ENCODE data around the gene NDUFB8. TPM values are rescaled to one million over a fixed set of nuclear protein-coding genes. Genes with fewer than 3 reads are reported as not detected.

Gene NDUFB8
- total RNA-seq, 4 donors from 2014 or later = 122 to 229 (median 167) TPM

DNA sequence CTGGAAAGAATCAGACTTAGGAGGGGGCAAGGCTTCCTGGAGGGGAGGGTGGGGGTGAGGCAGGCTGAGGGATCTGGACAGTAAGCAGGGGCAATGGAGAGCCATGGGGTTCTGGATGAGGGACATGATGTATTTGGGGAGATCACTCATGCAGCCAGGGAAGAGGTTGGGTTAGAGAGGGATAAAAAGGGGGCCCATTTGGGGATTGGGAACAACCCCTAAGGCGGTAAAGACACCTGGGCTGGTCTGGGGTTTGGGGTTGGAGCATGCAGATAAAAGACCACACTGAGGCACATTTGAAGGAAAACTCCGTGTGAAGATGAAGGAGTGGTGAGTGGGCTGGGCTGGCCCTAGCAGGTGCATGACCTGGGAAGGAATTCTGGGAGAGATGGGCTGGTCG, 36.9 kb upstream of the NDUFB8 start:
- peak in 1 of 3 donors; percentile 26 for DNase-seq
- H3K27ac ChIP-seq = no peak overlapping the region
- H3K27me3 ChIP-seq = peaks cover 0 to 8% of the 10 kb centered on the region in 2 donors
- peaks cover 0 to 9% (median 4%) of the 10 kb centered on the region in 4 donors for H3K4me1 ChIP-seq
- no peaks in the 10 kb centered on the region for H3K9me3 ChIP-seq
- H3K36me3 ChIP-seq = no peaks in the 10 kb centered on the region
- TF ChIP-seq POLR2A (IDR thresholded peaks at IDR 0.05) = no peak
- TF ChIP-seq CTCF (IDR thresholded peaks at IDR 0.05) = no peak
- H3K4me3 ChIP-seq = no peak overlapping the region

GRCh38 chr10:100565206-100565985, 35.7 kb upstream of the NDUFB8 start:
- H3K9me3 ChIP-seq = no peaks in the 10 kb centered on the region
- DNase-seq = peak in 1 of 3 donors; percentile 34
- no peak overlapping the region for H3K27ac ChIP-seq
- no peak overlapping the region for H3K4me3 ChIP-seq
- peaks cover 0 to 8% of the 10 kb centered on the region in 2 donors for H3K27me3 ChIP-seq
- no peak for TF ChIP-seq POLR2A (IDR thresholded peaks at IDR 0.05)
- TF ChIP-seq CTCF (IDR thresholded peaks at IDR 0.05) = no peak
- peaks cover 0 to 9% (median 4%) of the 10 kb centered on the region in 4 donors for H3K4me1 ChIP-seq
- H3K36me3 ChIP-seq = no peaks in the 10 kb centered on the region

DNA sequence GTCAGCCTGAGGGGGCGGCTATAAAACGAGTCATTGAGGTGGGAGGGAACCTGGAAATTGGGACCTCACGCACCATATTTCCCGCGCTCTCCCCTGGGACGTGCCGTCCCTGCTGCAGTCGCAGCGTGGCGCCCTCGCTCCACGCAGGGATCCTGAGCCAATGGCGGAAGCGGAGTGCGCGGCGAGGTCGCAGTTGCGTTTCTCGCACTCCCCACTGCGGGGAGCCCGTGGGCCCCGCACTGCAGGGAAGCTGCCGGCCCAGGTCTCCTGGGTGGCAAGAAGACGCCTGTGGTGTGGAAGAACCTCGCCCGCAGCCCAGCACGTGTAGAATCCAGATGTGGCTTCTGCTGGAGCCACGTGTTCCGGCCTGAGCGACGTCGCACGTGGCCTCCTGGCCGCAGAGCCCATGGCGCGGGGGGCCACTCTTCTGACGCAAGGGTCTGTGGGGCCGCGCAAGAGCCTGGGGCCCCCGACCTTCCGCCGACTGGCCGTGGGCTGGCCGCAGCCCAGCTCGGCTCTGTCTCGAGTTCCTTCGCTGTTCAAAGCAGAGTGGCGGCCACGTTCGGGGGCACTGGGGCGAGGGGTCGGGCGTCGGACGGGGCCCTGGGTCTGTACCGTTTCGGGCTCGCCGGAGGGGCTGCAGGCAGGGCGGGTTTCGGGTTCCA, 32.5 kb upstream of the NDUFB8 start:
- H3K27ac ChIP-seq = no peak overlapping the region
- TF ChIP-seq POLR2A (IDR thresholded peaks at IDR 0.05) (no peak), CTCF (IDR thresholded peaks at IDR 0.05) (peak; percentile 11 to 97 (median 82))
- peaks cover 0 to 8% of the 10 kb centered on the region in 2 donors for H3K27me3 ChIP-seq
- no peaks in the 10 kb centered on the region for H3K36me3 ChIP-seq
- no peaks in the 10 kb centered on the region for H3K9me3 ChIP-seq
- DNase-seq = peak; percentile 37 to 87 (median 78)
- peak overlapping the region in 1 of 4 donors; percentile 31 for H3K4me3 ChIP-seq
- H3K4me1 ChIP-seq = peaks cover 0 to 9% (median 4%) of the 10 kb centered on the region in 4 donors

DNA sequence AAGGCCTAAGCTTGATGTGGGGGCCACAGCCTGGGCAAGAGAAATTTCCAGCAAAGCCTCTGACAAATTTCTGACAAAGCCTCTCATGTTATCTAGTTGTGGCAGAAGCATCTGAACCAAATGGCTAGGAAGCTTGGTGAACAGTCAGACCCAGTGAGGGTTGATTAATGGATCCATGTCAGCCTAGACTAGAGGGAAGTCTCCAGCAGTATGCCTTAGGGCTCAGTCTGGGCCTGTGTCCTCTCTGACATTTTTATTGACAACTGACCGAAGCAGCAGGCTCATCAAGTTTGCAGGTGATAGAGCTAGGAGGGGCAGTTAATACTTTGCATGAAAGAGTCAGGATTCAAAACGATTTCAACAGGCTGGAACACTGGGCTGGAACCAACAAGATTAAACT, 31.3 kb upstream of the NDUFB8 start:
- no peak for TF ChIP-seq POLR2A (IDR thresholded peaks at IDR 0.05)
- DNase-seq = no peak

GRCh38 chr10:100560248-100560647, 30.6 kb upstream of the NDUFB8 start:
- H3K36me3 ChIP-seq = no peaks in the 10 kb centered on the region
- no peak overlapping the region for H3K4me3 ChIP-seq
- peaks cover 0 to 8% of the 10 kb centered on the region in 2 donors for H3K27me3 ChIP-seq
- H3K27ac ChIP-seq = no peak overlapping the region
- DNase-seq = no peak
- no peaks in the 10 kb centered on the region for H3K9me3 ChIP-seq
- H3K4me1 ChIP-seq = peaks cover 0 to 9% (median 4%) of the 10 kb centered on the region in 4 donors
- TF ChIP-seq CTCF (IDR thresholded peaks at IDR 0.05) (no peak), POLR2A (IDR thresholded peaks at IDR 0.05) (no peak)

More for the DNA sequence above, 31.3 kb upstream of the NDUFB8 start:
- no peaks in the 10 kb centered on the region for H3K9me3 ChIP-seq
- peaks cover 0 to 9% (median 4%) of the 10 kb centered on the region in 4 donors for H3K4me1 ChIP-seq
- no peak overlapping the region for H3K27ac ChIP-seq
- H3K27me3 ChIP-seq = peaks cover 0 to 8% of the 10 kb centered on the region in 2 donors
- no peaks in the 10 kb centered on the region for H3K36me3 ChIP-seq
- H3K4me3 ChIP-seq = no peak overlapping the region

DNA sequence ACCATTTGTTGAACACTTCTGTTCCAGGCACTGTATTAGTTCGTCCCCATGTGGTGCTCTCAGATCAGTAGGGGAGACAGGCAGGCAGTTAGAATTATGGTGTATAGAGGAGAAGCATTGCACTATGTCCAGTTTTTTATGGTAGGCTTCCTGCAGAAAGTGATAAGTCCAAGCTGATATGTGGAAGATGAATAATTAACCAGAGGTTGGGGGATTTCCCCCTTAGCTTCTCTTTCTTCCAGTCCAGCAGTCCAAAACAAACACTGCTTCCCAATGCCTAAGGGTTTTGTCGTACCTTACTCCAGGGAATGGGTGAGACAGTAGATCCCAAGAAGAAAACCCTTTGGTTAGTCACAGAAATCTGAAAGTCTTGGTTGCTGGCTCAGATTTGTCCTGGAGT, 25.2 kb upstream of the NDUFB8 start:
- TF ChIP-seq CTCF (IDR thresholded peaks at IDR 0.05) (no peak), POLR2A (IDR thresholded peaks at IDR 0.05) (no peak)
- no peak overlapping the region for H3K4me3 ChIP-seq
- no peaks in the 10 kb centered on the region for H3K27me3 ChIP-seq
- H3K27ac ChIP-seq = no peak overlapping the region
- DNase-seq = no peak
- peaks cover 0 to 10% (median 0%) of the 10 kb centered on the region in 3 donors for H3K36me3 ChIP-seq
- no peaks in the 10 kb centered on the region for H3K9me3 ChIP-seq
- no peaks in the 10 kb centered on the region for H3K4me1 ChIP-seq

Data from Peyer's patch (tissue), 4 donors.